Measurements from ENCODE around the gene KIFAP3.
"Not testable (repeated sequence)": the region's sequence is repeated elsewhere in the genome, so short reads cannot be mapped to it uniquely, and the experiment has no call there.

Gene KIFAP3

DNA sequence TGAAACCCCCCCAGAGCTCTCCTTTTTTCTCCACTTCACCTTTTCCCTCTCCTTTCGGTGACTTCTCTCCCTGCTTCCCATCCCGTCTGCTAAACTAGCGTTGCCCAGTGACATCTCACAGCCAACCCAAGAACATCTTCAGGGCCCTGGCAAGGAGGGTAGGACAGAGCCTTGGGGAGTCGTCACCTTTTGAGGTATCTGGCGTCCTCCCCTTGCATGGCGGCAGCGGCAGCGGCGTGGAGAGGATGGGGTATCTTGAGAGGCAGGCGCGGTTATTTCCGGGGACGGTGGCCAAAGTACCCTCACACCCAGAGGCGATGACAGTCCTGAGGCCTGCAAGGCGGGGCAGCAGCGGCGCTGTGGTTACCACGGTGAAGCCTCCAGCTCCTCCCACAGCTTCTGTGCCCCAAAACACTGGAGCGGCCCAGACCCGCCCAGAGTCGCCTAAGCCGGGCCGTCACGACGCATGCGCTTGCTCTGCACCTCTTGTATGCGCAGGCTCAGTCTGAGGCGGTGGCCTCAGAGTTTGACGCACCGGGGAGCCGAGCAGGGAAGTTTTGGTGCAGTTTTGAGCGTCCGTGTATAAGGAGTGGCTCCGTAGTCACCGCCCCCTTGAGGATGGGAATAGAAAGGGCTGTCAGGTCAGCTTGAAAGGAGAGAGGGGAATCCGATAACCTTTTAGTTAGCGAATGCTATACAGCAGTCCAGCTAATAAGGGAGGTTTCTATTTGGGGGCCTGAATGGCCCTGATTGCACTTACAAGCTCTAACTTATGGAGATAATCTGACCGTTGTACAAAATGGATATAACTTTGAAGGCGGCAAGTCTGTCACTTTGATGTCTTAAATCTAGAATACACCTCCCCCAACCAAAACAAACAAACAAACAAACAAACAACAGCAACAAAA is at the start of gene KIFAP3:
Gene KIFAP3, minus strand, starts transcription at position 446 of the 908 bp plus-strand sequence. Its CDS starts 228 bp downstream, at position 218.
- Mint-ChIP-seq H3K27ac (peak within 1 kb of the TSS; percentile 67), H3K27me3 (no peaks in the 10 kb centered on the region), H3K9me3 (peaks cover 4% of the 10 kb centered on the region), H3K4me3 (peak within 1 kb of the TSS; percentile 91), H3K4me1 (peaks cover 14% of the 10 kb centered on the region), H3K36me3 (peaks cover 2% of the 10 kb centered on the region)
- peak; percentile 82 to 90 for DNase-seq (ENCODE audit: low spot score in 2 of 2)
- peak; percentile 90 for ATAC-seq (ENCODE audit: low read depth)

DNA sequence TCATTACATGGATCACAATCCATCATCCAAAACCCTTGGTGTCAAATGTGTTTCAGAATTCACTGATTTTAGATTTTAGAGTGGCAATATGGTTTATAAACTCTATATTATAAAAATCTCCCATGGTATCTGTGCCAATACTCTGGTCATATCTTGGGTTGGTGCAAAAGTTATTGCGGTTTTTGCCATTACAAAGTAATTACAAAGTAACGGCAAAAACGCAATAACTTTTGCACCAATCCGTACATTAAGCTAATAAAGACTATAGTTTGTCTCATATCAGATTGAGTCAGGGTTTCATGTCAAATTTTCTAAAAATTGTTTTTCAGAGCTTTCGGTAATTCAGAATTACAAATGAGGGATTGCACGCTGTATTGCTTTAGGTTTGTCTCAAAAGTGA is 47.9 kb upstream of the KIFAP3 start:
- Mint-ChIP-seq H3K27ac (no peak overlapping the region), H3K27me3 (no peaks in the 10 kb centered on the region), H3K4me1 (no peaks in the 10 kb centered on the region), H3K36me3 (no peaks in the 10 kb centered on the region), H3K9me3 (peaks cover 7% of the 10 kb centered on the region), H3K4me3 (no peak overlapping the region)
- DNase-seq (ENCODE audit: low spot score in 2 of 2) = no peak
- no peak for ATAC-seq (ENCODE audit: low read depth)

DNA sequence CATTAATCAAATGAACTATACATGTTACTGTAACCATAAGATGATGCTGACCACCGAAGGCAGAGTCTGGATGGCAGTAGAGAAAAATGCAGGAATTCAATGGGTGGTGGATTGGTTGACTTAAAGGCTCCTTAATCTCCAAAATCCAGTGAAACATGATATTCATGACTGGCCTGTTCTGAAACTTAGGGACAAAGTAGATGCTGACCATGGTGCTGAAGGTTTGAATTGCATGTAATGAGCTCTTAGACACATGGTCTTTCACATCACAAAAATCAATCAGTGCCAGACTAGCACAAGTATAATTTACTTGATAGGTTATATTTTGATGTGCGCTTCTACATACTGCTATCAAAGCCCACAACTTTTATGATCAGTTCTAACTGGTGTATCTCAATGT is 40.4 kb upstream of the KIFAP3 start:
- Mint-ChIP-seq H3K27me3 (peaks cover 13% of the 10 kb centered on the region), H3K27ac (no peak overlapping the region), H3K4me3 (no peak overlapping the region), H3K9me3 (peaks cover 10% of the 10 kb centered on the region), H3K36me3 (peaks cover 2% of the 10 kb centered on the region), H3K4me1 (no peaks in the 10 kb centered on the region)
- no peak for DNase-seq (ENCODE audit: low spot score in 2 of 2)
- ATAC-seq (ENCODE audit: low read depth) = no peak

DNA sequence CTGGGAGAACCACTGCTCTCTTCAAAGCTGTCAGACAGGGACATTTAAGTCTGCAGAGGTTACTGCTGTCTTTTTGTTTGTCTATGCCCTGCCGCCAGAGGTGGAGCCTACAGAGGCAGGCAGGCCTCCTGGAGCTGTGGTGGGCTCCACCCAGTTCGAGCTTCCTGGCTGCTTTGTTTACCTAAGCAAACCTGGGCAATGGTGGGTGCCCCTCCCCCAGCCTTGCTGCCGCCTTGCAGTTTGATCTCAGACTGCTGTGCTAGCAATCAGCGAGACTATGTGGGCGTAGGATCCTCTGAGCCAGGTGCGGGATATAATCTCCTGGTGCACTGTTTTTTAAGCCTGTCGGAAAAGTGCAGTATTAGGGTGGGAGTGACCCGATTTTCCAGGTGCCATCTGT is 38.6 kb upstream of the KIFAP3 start:
- H3K36me3 Mint-ChIP-seq; DNase-seq (ENCODE audit: low spot score in 2 of 2); H3K27ac Mint-ChIP-seq; H3K4me1 Mint-ChIP-seq; H3K4me3 Mint-ChIP-seq; ATAC-seq (ENCODE audit: low read depth); H3K9me3 Mint-ChIP-seq: not testable (repeated sequence)
- peaks cover 13% of the 10 kb centered on the region for H3K27me3 Mint-ChIP-seq

DNA sequence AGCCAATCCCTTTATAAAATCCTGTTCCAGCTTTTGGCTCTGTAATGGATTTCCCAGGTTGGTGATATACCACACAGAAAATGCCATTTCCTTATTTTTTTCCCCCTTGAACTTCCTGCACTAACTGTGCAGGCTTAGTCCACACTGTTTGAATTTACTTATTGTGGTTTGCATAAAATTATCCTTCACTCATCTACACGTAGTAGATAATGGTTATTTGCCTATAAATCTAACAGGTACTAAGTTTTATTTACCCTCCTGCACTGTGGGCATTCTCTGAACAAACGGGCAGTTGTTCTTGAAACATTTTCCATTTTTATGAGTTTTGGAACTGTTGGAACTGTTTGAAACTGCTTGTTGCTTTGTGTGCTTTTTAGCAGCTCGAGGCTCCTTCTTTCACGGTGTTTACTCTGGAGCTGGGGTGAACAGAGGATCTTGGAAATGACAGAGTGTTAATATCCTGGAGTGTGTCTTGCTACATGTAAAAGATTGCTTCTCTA is 23.0 kb upstream of the KIFAP3 start:
- Mint-ChIP-seq H3K4me3 (no peak overlapping the region), H3K27ac (no peak overlapping the region), H3K9me3 (peaks cover 5% of the 10 kb centered on the region), H3K4me1 (no peaks in the 10 kb centered on the region), H3K36me3 (peaks cover 2% of the 10 kb centered on the region), H3K27me3 (peaks cover 7% of the 10 kb centered on the region)
- ATAC-seq (ENCODE audit: low read depth) = no peak
- DNase-seq (ENCODE audit: low spot score in 2 of 2) = no peak

DNA sequence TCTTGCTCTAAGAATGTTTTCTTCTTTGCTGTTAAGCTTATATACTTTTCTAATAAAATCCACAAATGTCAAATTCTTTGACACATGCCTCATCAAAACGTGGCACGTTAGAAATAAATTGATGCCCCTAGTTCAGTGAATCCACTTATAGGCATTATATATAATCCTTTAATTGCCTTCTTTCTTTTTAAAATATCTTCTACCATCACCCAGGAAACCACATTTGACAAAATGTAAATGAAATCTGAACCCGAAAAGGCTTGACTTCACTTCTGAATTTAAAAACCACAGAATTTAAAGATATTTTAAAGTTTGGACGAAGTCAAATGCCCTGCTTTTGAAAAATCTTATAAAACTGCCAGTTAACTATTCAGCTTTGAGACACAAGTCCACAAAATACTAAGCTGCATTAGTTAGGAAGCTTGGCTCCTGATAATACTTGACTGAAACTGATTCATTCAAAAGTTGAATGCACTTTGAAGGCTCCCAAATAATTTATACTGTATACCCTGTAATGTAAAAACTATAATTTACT is 22.4 kb upstream of the KIFAP3 start:
- Mint-ChIP-seq H3K27me3 (peaks cover 7% of the 10 kb centered on the region), H3K36me3 (peaks cover 2% of the 10 kb centered on the region), H3K9me3 (peaks cover 5% of the 10 kb centered on the region), H3K4me1 (no peaks in the 10 kb centered on the region), H3K4me3 (no peak overlapping the region), H3K27ac (no peak overlapping the region)
- ATAC-seq (ENCODE audit: low read depth) = no peak
- DNase-seq (ENCODE audit: low spot score in 2 of 2) = no peak

DNA sequence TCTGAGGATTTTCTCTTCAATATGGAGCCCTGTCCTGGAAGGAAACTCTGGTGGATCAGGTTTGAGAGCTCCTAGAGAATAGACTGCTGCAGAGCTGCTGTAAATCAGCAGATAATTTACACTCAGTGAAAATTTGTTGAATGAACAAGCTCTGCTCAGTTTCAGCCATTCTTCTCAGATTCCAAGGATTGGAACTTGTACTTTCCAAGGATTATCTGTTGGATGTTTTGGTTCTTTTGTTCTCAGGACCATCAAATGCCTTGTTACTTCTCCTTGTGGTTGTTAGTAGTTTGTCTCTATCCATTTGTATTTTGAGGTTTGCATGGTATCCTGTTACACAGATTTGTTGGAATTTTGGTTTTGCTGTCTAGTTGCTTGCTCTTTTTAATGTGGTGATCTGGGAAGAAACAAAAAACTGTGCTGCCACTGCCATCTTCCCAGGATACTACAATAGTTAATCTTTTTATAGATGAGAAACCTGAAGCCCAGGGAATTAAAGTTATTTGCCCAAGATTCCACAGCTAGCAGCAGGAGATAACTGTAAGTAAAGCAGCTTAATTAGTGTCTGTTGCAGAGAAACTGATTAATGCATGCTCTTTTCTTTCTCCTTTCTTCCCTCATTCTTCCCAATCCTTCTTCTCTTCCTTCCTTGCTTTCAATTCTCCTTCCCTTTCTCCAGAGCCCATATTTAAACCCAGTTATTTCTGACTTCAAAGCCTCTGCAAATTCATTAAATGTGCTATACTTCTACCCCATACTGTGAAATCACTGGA is 21.7 kb upstream of the KIFAP3 start:
- ATAC-seq (ENCODE audit: low read depth) (no peak), DNase-seq (ENCODE audit: low spot score in 2 of 2) (no peak)
- Mint-ChIP-seq H3K27me3 (peaks cover 7% of the 10 kb centered on the region), H3K36me3 (peaks cover 2% of the 10 kb centered on the region), H3K27ac (no peak overlapping the region), H3K4me3 (no peak overlapping the region), H3K4me1 (no peaks in the 10 kb centered on the region), H3K9me3 (peaks cover 7% of the 10 kb centered on the region)

DNA sequence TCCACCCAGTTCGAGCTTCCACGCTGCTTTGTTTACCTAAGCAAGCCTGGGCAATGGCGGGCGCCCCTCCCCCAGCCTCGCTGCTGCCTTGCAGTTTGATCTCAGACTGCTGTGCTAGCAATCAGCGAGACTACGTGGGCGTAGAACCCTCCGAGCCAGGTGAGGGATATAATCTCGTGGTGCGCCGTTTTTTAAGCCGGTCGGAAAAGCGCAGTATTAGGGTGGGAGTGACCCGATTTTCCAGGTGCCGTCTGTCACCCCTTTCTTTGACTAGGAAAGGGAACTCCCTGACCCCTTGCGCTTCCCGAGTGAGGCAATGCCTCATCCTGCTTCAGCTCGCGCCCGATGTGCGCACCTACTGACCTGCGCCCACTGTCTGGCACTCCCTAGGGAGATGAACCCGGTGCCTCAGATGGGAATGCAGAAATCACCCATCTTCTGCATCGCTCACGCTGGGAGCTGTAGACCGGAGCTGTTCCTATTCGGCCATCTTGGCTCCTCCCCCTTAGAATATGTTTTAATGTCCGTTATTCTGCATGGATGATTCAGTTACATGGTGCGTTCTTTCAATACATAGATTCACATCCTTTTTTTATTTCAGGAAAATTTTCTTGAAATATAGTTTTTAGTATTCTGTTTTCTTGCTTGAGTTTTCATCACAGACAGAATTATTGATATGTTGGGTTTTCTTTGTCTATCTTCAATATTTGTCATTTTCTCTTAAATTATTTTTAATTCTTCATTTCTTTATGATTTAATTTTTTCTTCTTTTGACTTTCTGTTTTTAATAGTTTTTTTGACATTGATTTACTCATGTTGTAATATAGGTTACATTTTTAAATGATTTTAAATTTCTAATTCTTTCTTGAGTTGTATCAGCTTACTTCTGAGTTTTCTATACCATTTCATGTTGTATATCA is 20.5 kb upstream of the KIFAP3 start:
- DNase-seq (ENCODE audit: low spot score in 2 of 2); H3K9me3 Mint-ChIP-seq; H3K27ac Mint-ChIP-seq; H3K4me1 Mint-ChIP-seq; H3K27me3 Mint-ChIP-seq; H3K36me3 Mint-ChIP-seq; ATAC-seq (ENCODE audit: low read depth); H3K4me3 Mint-ChIP-seq: not testable (repeated sequence)

DNA sequence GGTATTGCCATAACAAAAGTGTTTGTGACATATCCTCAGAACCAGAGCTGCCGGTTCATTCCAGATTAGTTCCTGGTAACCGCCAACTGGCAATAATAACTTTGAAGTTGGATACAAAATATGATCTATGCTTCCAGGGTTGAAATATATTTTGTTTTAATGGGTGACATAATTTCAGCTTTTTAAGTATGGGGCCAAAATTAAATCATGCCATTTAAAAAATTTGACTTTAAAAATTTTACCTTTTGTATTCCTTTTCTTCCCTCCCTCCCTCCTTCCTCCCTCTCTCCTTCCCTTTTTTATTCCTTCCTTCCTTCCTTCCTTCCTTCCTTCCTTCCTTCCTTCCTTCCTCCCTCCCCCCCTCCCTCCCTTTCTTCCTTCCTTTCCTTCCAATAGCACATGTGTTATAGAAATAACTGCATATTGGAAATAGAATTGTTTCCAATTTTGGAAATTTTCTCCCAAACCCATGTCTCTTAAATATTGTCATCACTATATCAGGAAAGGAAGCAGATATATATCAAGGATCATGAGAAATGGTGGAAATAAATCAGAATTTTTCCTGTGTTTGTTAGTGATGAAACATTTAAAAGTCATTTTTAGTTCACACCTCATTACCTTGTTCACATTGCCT is 12.0 kb upstream of the KIFAP3 start:
- no peak overlapping the region for H3K27ac Mint-ChIP-seq
- DNase-seq (ENCODE audit: low spot score in 2 of 2) (no peak), ATAC-seq (ENCODE audit: low read depth) (no peak)
- no peak overlapping the region for H3K4me3 Mint-ChIP-seq
- H3K9me3 Mint-ChIP-seq = no peaks in the 10 kb centered on the region
- peaks cover 3% of the 10 kb centered on the region for H3K27me3 Mint-ChIP-seq
- no peaks in the 10 kb centered on the region for H3K4me1 Mint-ChIP-seq
- no peaks in the 10 kb centered on the region for H3K36me3 Mint-ChIP-seq

DNA sequence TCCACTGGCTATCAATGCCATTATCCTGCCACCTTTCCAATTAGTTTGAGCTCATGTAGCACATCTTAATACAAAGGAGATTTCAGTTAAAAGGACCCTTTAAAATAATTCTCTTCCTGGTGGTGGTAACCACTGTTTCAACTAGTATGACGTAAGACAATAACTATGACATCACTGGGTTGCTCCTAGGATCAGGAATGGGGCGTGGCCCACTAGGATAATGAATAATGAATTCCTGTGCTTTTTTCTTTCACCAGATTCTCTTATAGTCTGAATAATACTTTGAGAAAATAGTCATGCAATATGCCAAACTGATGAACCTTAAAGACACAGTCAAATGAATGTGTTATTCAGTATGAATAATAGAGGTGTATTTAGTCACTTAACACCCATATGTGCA is 10.6 kb upstream of the KIFAP3 start:
- no peaks in the 10 kb centered on the region for H3K36me3 Mint-ChIP-seq
- ATAC-seq (ENCODE audit: low read depth) (no peak), DNase-seq (ENCODE audit: low spot score in 2 of 2) (no peak)
- H3K4me3 Mint-ChIP-seq = no peak overlapping the region
- H3K9me3 Mint-ChIP-seq = no peaks in the 10 kb centered on the region
- no peak overlapping the region for H3K27ac Mint-ChIP-seq
- H3K4me1 Mint-ChIP-seq = no peaks in the 10 kb centered on the region
- peaks cover 3% of the 10 kb centered on the region for H3K27me3 Mint-ChIP-seq

DNA sequence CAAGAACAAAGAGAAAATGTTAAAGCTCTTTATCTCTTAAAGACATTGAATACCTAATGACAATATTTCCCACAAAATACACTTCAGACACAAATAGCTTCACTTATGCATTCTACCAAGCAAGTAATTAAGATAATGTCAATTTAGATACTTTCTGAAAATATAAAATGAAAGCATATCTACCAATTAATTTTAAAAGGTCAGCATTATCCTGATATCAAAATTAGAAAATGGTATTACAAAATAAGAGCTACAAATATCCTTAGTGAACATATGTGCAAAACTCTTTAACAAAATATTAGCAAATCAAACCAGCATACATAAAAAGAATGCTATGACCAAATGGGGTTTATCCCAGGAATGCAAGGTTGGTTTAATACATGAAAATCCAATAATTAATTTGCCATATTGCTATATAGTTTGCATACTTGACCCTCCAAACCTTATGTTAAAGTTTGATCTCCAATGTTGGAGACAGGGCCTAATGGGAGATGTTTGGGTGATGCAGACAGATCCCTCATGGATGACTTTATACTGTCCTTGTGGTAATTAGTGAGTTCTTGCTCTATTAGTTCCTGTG is 4.2 kb upstream of the KIFAP3 start:
- no peak for ATAC-seq (ENCODE audit: low read depth)
- Mint-ChIP-seq H3K27me3 (no peaks in the 10 kb centered on the region), H3K36me3 (no peaks in the 10 kb centered on the region), H3K27ac (no peak overlapping the region), H3K4me1 (peaks cover 8% of the 10 kb centered on the region), H3K9me3 (peaks cover 4% of the 10 kb centered on the region), H3K4me3 (no peak overlapping the region)
- DNase-seq (ENCODE audit: low spot score in 2 of 2) = no peak

DNA sequence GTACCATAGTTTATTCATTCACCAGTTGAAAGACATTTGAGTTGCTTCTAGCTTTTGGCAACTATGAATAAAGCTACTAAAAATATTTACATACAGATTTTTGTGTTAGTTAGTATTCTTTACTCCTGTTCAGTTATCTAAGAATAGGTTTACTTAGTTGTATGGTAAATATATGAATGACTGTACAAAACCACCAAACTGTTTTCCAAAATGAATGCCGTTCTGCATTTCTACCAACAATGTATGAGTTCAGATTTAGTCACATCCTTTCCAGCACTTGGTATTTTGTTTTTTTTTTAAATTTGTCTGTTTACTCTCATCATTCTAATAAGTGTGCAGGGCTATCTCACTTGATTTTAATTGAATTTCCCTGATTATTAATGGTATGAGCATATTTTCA is 3.4 kb upstream of the KIFAP3 start:
- no peaks in the 10 kb centered on the region for H3K36me3 Mint-ChIP-seq
- H3K9me3 Mint-ChIP-seq = peaks cover 4% of the 10 kb centered on the region
- no peak overlapping the region for H3K4me3 Mint-ChIP-seq
- H3K27me3 Mint-ChIP-seq = no peaks in the 10 kb centered on the region
- no peak overlapping the region for H3K27ac Mint-ChIP-seq
- peaks cover 8% of the 10 kb centered on the region for H3K4me1 Mint-ChIP-seq
- ATAC-seq (ENCODE audit: low read depth) (no peak), DNase-seq (ENCODE audit: low spot score in 2 of 2) (no peak)

DNA sequence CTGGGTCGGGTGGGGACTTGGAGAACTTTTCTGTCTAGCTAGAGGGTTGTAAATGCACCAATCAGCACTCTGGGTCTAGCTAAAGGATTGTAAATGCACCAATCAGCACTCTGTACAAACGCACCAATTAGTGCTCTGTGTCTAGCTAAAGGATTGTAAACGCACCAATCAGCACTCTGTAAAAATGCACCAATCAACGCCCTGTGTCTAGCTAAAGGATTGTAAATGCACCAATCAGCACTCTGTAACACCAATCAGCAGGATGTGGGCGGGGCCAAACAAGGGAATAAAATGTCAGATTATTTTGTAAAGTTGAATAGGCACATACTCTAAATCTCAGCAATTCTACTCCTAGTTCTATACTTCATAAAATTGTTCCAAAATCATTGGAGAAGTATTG is 2.5 kb upstream of the KIFAP3 start:
- H3K9me3 Mint-ChIP-seq; H3K36me3 Mint-ChIP-seq; ATAC-seq (ENCODE audit: low read depth); DNase-seq (ENCODE audit: low spot score in 2 of 2); H3K4me1 Mint-ChIP-seq; H3K4me3 Mint-ChIP-seq; H3K27ac Mint-ChIP-seq; H3K27me3 Mint-ChIP-seq: not testable (repeated sequence)
